ENCODE data around the gene ALOX12B. TPM values are rescaled to one million over a fixed set of nuclear protein-coding genes. Genes with fewer than 3 reads are reported as not detected.

ALOX12B gene
- total and polyA plus RNA-seq, 4 donors = not detected

Small RNA genes lying within 50 kb of the gene (small RNA-seq; reads per million reads assigned to genes)
- not detected for gene MIR4314

Other genes with a start within 250 kb of the ALOX12B start
- 1 to 10 TPM in 1 of 2 donors, under 1 TPM in 1; 0.65 to 4.0 TPM for gene TMEM88, start 232.7 kb downstream of the ALOX12B start, total RNA-seq
- 1 to 10 TPM; 3.3 to 4.6 TPM for gene TMEM88, start 232.7 kb downstream of the ALOX12B start, polyA plus RNA-seq
- gene NAA38, start 230.2 kb downstream of the ALOX12B start, total RNA-seq = 10 to 100 TPM; 24.3 to 72.0 TPM
- gene NAA38, start 230.2 kb downstream of the ALOX12B start, polyA plus RNA-seq = 100 to 1,000 TPM in 1 of 2 donors, 10 to 100 TPM in 1; 41.6 to 118 TPM
- 10 to 100 TPM in 1 of 2 donors, 1 to 10 TPM in 1; 4.4 to 12.0 TPM for gene CYB5D1, start 229.7 kb downstream of the ALOX12B start, total RNA-seq
- gene CYB5D1, start 229.7 kb downstream of the ALOX12B start, polyA plus RNA-seq = 1 to 10 TPM; 2.5 to 8.8 TPM
- 10 to 100 TPM; 11.0 to 14.4 TPM for gene CHD3, start 198.9 kb downstream of the ALOX12B start, total RNA-seq
- gene CHD3, start 198.9 kb downstream of the ALOX12B start, polyA plus RNA-seq = 1 to 10 TPM; 1.9 to 3.4 TPM
- gene RNF227, start 171.4 kb downstream of the ALOX12B start, total RNA-seq = 1 to 10 TPM in 1 of 2 donors, under 1 TPM in 1; 0.33 to 1.4 TPM
- gene RNF227, start 171.4 kb downstream of the ALOX12B start, polyA plus RNA-seq = under 1 TPM; 0.17 to 0.31 TPM
- gene KCNAB3, start 157.9 kb downstream of the ALOX12B start, total RNA-seq = under 1 TPM; 0.23 to 0.67 TPM
- under 1 TPM; 0.42 to 0.43 TPM for gene KCNAB3, start 157.9 kb downstream of the ALOX12B start, polyA plus RNA-seq
- gene TRAPPC1, start 155.8 kb downstream of the ALOX12B start, total RNA-seq = 10 to 100 TPM; 15.9 to 18.4 TPM
- gene TRAPPC1, start 155.8 kb downstream of the ALOX12B start, polyA plus RNA-seq = 10 to 100 TPM; 95.9 to 96.9 TPM
- 10 to 100 TPM; 10.5 to 12.0 TPM for gene CNTROB, start 155.5 kb downstream of the ALOX12B start, total RNA-seq
- gene CNTROB, start 155.5 kb downstream of the ALOX12B start, polyA plus RNA-seq = 1 to 10 TPM; 2.2 to 6.7 TPM
- under 1 TPM in 1 of 2 donors, not detected in 1; 0.09 TPM for gene GUCY2D, start 85.1 kb downstream of the ALOX12B start, total RNA-seq
- gene GUCY2D, start 85.1 kb downstream of the ALOX12B start, polyA plus RNA-seq = under 1 TPM in 1 of 2 donors, not detected in 1; 0.14 TPM
- 1 to 10 TPM in 1 of 2 donors, under 1 TPM in 1; 0.92 to 1.0 TPM for gene ALOX15B, start 48.7 kb downstream of the ALOX12B start, total RNA-seq
- under 1 TPM; 0.16 to 0.19 TPM for gene ALOX15B, start 48.7 kb downstream of the ALOX12B start, polyA plus RNA-seq
- gene ALOXE3, start 30.8 kb upstream of the ALOX12B start, total RNA-seq = not detected
- gene ALOXE3, start 30.8 kb upstream of the ALOX12B start, polyA plus RNA-seq = not detected
- not detected for gene HES7, start 36.4 kb upstream of the ALOX12B start, total RNA-seq
- not detected for gene HES7, start 36.4 kb upstream of the ALOX12B start, polyA plus RNA-seq
- 10 to 100 TPM; 10.1 to 71.6 TPM for gene PER1, start 64.7 kb upstream of the ALOX12B start, total RNA-seq
- 10 to 100 TPM; 24.9 to 34.6 TPM for gene PER1, start 64.7 kb upstream of the ALOX12B start, polyA plus RNA-seq
- 1 to 10 TPM; 4.2 to 9.0 TPM for gene VAMP2, start 75.2 kb upstream of the ALOX12B start, total RNA-seq
- gene VAMP2, start 75.2 kb upstream of the ALOX12B start, polyA plus RNA-seq = 10 to 100 TPM; 11.4 to 25.9 TPM
- gene TMEM107, start 88.7 kb upstream of the ALOX12B start, total RNA-seq = 1 to 10 TPM; 4.5 to 8.4 TPM
- gene TMEM107, start 88.7 kb upstream of the ALOX12B start, polyA plus RNA-seq = 1 to 10 TPM; 3.0 to 3.9 TPM
- gene BORCS6, start 102.5 kb upstream of the ALOX12B start, total RNA-seq = 1 to 10 TPM; 5.1 to 6.8 TPM
- gene BORCS6, start 102.5 kb upstream of the ALOX12B start, polyA plus RNA-seq = 1 to 10 TPM; 4.1 to 6.4 TPM
- 10 to 100 TPM in 1 of 2 donors, under 1 TPM in 1; 0.42 to 25.9 TPM for gene AURKB, start 122.9 kb upstream of the ALOX12B start, total RNA-seq
- gene AURKB, start 122.9 kb upstream of the ALOX12B start, polyA plus RNA-seq = 1 to 10 TPM; 1.8 to 4.3 TPM
- 10 to 100 TPM in 1 of 2 donors, 1 to 10 TPM in 1; 5.9 to 10.0 TPM for gene CTC1, start 160.3 kb upstream of the ALOX12B start, total RNA-seq
- gene CTC1, start 160.3 kb upstream of the ALOX12B start, polyA plus RNA-seq = 1 to 10 TPM; 5.5 to 9.3 TPM
- gene PFAS, start 161.6 kb upstream of the ALOX12B start, total RNA-seq = 10 to 100 TPM; 13.7 to 18.5 TPM
- gene PFAS, start 161.6 kb upstream of the ALOX12B start, polyA plus RNA-seq = 1 to 10 TPM; 6.0 to 7.9 TPM
- 1 to 10 TPM; 6.9 to 7.6 TPM for gene RANGRF, start 201.0 kb upstream of the ALOX12B start, total RNA-seq
- 10 to 100 TPM; 10.3 to 19.9 TPM for gene RANGRF, start 201.0 kb upstream of the ALOX12B start, polyA plus RNA-seq
- 1 to 10 TPM in 1 of 2 donors, under 1 TPM in 1; 0.84 to 1.2 TPM for gene SLC25A35, start 207.7 kb upstream of the ALOX12B start, total RNA-seq
- gene SLC25A35, start 207.7 kb upstream of the ALOX12B start, polyA plus RNA-seq = 1 to 10 TPM; 1.2 to 1.6 TPM
- 1 to 10 TPM; 1.4 to 1.9 TPM for gene ARHGEF15, start 222.5 kb upstream of the ALOX12B start, total RNA-seq
- gene ARHGEF15, start 222.5 kb upstream of the ALOX12B start, polyA plus RNA-seq = 1 to 10 TPM; 1.6 to 2.1 TPM

Measured in liver (tissue), 5 donors.